Loucy (cell line): ENCODE data around the gene FGF12.

ENCODE experiments used
- EZH2phosphoT487 ChIP-seq: fragments of 200-600 bp; IDR thresholded peaks from 2 replicates; pipeline ENCODE4 v1.6.1; 2018; ENCODE audit warnings: antibody characterized with exemption, mild to moderate bottlenecking, moderate library complexity, borderline replicate concordance
- TF ChIP-seq, protein P1 (sequence below): fragments of 200-600 bp; sonication (generic); conservative IDR thresholded peaks from 2 replicates; pipeline ENCODE4 v1.5.1; 2014; ENCODE audit warnings: mild to moderate bottlenecking, antibody characterized with exemption, low read length

DNA sequence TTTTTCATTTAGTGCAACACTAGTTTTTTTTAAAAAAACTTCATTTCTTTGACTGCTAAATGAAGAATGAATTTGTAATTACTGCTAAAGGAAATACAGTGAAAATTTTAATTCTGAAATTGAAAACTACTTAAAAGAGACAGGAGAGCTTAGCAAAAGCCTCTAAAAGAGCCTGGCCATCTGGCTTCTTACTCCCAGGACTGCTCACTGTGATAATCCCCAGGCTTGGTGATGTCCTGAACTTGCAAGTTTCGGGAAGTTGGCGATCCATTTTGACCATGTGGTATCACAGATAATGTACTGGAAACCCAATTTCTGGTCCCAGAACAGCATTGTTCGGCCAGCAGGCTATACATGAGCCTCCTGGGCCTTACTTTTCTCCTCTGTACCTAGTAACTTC, 292.1 kb downstream of the FGF12 start:
- TF ChIP-seq, protein P1, sequence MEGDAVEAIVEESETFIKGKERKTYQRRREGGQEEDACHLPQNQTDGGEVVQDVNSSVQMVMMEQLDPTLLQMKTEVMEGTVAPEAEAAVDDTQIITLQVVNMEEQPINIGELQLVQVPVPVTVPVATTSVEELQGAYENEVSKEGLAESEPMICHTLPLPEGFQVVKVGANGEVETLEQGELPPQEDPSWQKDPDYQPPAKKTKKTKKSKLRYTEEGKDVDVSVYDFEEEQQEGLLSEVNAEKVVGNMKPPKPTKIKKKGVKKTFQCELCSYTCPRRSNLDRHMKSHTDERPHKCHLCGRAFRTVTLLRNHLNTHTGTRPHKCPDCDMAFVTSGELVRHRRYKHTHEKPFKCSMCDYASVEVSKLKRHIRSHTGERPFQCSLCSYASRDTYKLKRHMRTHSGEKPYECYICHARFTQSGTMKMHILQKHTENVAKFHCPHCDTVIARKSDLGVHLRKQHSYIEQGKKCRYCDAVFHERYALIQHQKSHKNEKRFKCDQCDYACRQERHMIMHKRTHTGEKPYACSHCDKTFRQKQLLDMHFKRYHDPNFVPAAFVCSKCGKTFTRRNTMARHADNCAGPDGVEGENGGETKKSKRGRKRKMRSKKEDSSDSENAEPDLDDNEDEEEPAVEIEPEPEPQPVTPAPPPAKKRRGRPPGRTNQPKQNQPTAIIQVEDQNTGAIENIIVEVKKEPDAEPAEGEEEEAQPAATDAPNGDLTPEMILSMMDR, result no peak
- no peak for TF ChIP-seq EZH2phosphoT487
